ENCODE results near the gene WDR70.
"Not testable (repeated sequence)": the region's sequence is repeated elsewhere in the genome, so short reads cannot be mapped to it uniquely, and the experiment has no call there.

WDR70 gene

GRCh38 chr5:37517686-37518085 is 138.6 kb downstream of the WDR70 start:
- H3K36me3 Mint-ChIP-seq (ENCODE audit: low read depth): peaks cover 14% of the 10 kb centered on the region
- H3K9me3 Mint-ChIP-seq: peaks cover 7% of the 10 kb centered on the region
- H3K27me3 Mint-ChIP-seq (ENCODE audit: low read depth): no peaks in the 10 kb centered on the region
- no peak overlapping the region for H3K4me3 Mint-ChIP-seq
- no peaks in the 10 kb centered on the region for H3K4me1 Mint-ChIP-seq (ENCODE audit: low read depth)
- no peak overlapping the region for H3K27ac Mint-ChIP-seq

- H3K4me1 Mint-ChIP-seq (ENCODE audit: low read depth); H3K9me3 Mint-ChIP-seq; H3K27me3 Mint-ChIP-seq (ENCODE audit: low read depth); H3K4me3 Mint-ChIP-seq; H3K27ac Mint-ChIP-seq: not testable (repeated sequence)
- H3K36me3 Mint-ChIP-seq (ENCODE audit: low read depth): peaks cover 14% of the 10 kb centered on the region
Observed at GRCh38 chr5:37518356-37518755, 139.2 kb downstream of the WDR70 start.

- Mint-ChIP-seq H3K36me3 (ENCODE audit: low read depth) (peaks cover 14% of the 10 kb centered on the region), H3K9me3 (peaks cover 7% of the 10 kb centered on the region), H3K4me3 (no peak overlapping the region), H3K27me3 (ENCODE audit: low read depth) (no peaks in the 10 kb centered on the region), H3K27ac (no peak overlapping the region), H3K4me1 (ENCODE audit: low read depth) (no peaks in the 10 kb centered on the region)
Observed at GRCh38 chr5:37519304-37519703, 140.2 kb downstream of the WDR70 start.

- H3K4me3 Mint-ChIP-seq: no peak overlapping the region
- H3K27me3 Mint-ChIP-seq (ENCODE audit: low read depth): no peaks in the 10 kb centered on the region
- no peaks in the 10 kb centered on the region for H3K4me1 Mint-ChIP-seq (ENCODE audit: low read depth)
- H3K27ac Mint-ChIP-seq: no peak overlapping the region
- peaks cover 12% of the 10 kb centered on the region for H3K9me3 Mint-ChIP-seq
- peaks cover 16% of the 10 kb centered on the region for H3K36me3 Mint-ChIP-seq (ENCODE audit: low read depth)
Observed at GRCh38 chr5:37519807-37520206, 140.7 kb downstream of the WDR70 start.

- peaks cover 12% of the 10 kb centered on the region for H3K9me3 Mint-ChIP-seq
- H3K36me3 Mint-ChIP-seq (ENCODE audit: low read depth): peaks cover 16% of the 10 kb centered on the region
- no peak overlapping the region for H3K27ac Mint-ChIP-seq
- H3K27me3 Mint-ChIP-seq (ENCODE audit: low read depth): no peaks in the 10 kb centered on the region
- H3K4me1 Mint-ChIP-seq (ENCODE audit: low read depth): no peaks in the 10 kb centered on the region
- no peak overlapping the region for H3K4me3 Mint-ChIP-seq
Observed at GRCh38 chr5:37520811-37521210, 141.7 kb downstream of the WDR70 start.

GRCh38 chr5:37532976-37533740 is 154.0 kb downstream of the WDR70 start:
- H3K27ac Mint-ChIP-seq: no peak overlapping the region
- no peaks in the 10 kb centered on the region for H3K4me1 Mint-ChIP-seq (ENCODE audit: low read depth)
- no peak overlapping the region for H3K4me3 Mint-ChIP-seq
- peaks cover 3% of the 10 kb centered on the region for H3K36me3 Mint-ChIP-seq (ENCODE audit: low read depth)
- H3K9me3 Mint-ChIP-seq: peaks cover 5% of the 10 kb centered on the region
- H3K27me3 Mint-ChIP-seq (ENCODE audit: low read depth): no peaks in the 10 kb centered on the region

- Mint-ChIP-seq H3K4me1 (ENCODE audit: low read depth) (no peaks in the 10 kb centered on the region), H3K36me3 (ENCODE audit: low read depth) (peaks cover 3% of the 10 kb centered on the region), H3K27me3 (ENCODE audit: low read depth) (no peaks in the 10 kb centered on the region), H3K27ac (no peak overlapping the region), H3K9me3 (peaks cover 5% of the 10 kb centered on the region), H3K4me3 (no peak overlapping the region)
Observed at GRCh38 chr5:37533851-37534250, 154.7 kb downstream of the WDR70 start.

GRCh38 chr5:37539459-37539858 is 160.3 kb downstream of the WDR70 start:
- Mint-ChIP-seq H3K27me3 (ENCODE audit: low read depth) (no peaks in the 10 kb centered on the region), H3K36me3 (ENCODE audit: low read depth) (no peaks in the 10 kb centered on the region), H3K4me1 (ENCODE audit: low read depth) (no peaks in the 10 kb centered on the region), H3K9me3 (no peaks in the 10 kb centered on the region), H3K27ac (no peak overlapping the region), H3K4me3 (no peak overlapping the region)

GRCh38 chr5:37543216-37543615 is 164.1 kb downstream of the WDR70 start:
- Mint-ChIP-seq H3K27ac (no peak overlapping the region), H3K36me3 (ENCODE audit: low read depth) (no peaks in the 10 kb centered on the region), H3K9me3 (no peaks in the 10 kb centered on the region), H3K4me1 (ENCODE audit: low read depth) (no peaks in the 10 kb centered on the region), H3K27me3 (ENCODE audit: low read depth) (no peaks in the 10 kb centered on the region), H3K4me3 (no peak overlapping the region)

GRCh38 chr5:37549411-37549810 is 170.3 kb downstream of the WDR70 start:
- Mint-ChIP-seq H3K36me3 (ENCODE audit: low read depth) (no peaks in the 10 kb centered on the region), H3K27me3 (ENCODE audit: low read depth) (no peaks in the 10 kb centered on the region), H3K9me3 (no peaks in the 10 kb centered on the region), H3K4me3 (no peak overlapping the region), H3K4me1 (ENCODE audit: low read depth) (peaks cover 3% of the 10 kb centered on the region), H3K27ac (no peak overlapping the region)

GRCh38 chr5:37552161-37552560 is 173.0 kb downstream of the WDR70 start:
- Mint-ChIP-seq H3K4me1 (ENCODE audit: low read depth) (peaks cover 3% of the 10 kb centered on the region), H3K9me3 (no peaks in the 10 kb centered on the region), H3K36me3 (ENCODE audit: low read depth) (no peaks in the 10 kb centered on the region), H3K27ac (no peak overlapping the region), H3K4me3 (no peak overlapping the region), H3K27me3 (ENCODE audit: low read depth) (no peaks in the 10 kb centered on the region)

- H3K9me3 Mint-ChIP-seq: no peaks in the 10 kb centered on the region
- H3K4me1 Mint-ChIP-seq (ENCODE audit: low read depth): peaks cover 3% of the 10 kb centered on the region
- H3K36me3 Mint-ChIP-seq (ENCODE audit: low read depth): no peaks in the 10 kb centered on the region
- H3K4me3 Mint-ChIP-seq: no peak overlapping the region
- H3K27ac Mint-ChIP-seq: no peak overlapping the region
- H3K27me3 Mint-ChIP-seq (ENCODE audit: low read depth): no peaks in the 10 kb centered on the region
Observed at GRCh38 chr5:37552770-37553719, 173.9 kb downstream of the WDR70 start.

GRCh38 chr5:37553720-37554404 is 174.7 kb downstream of the WDR70 start:
- Mint-ChIP-seq H3K9me3 (no peaks in the 10 kb centered on the region), H3K27me3 (ENCODE audit: low read depth) (no peaks in the 10 kb centered on the region), H3K4me3 (no peak overlapping the region), H3K36me3 (ENCODE audit: low read depth) (no peaks in the 10 kb centered on the region), H3K4me1 (ENCODE audit: low read depth) (peaks cover 3% of the 10 kb centered on the region), H3K27ac (no peak overlapping the region)

GRCh38 chr5:37554405-37554739 is 175.3 kb downstream of the WDR70 start:
- Mint-ChIP-seq H3K4me1 (ENCODE audit: low read depth) (peaks cover 3% of the 10 kb centered on the region), H3K27me3 (ENCODE audit: low read depth) (no peaks in the 10 kb centered on the region), H3K4me3 (no peak overlapping the region), H3K36me3 (ENCODE audit: low read depth) (no peaks in the 10 kb centered on the region), H3K27ac (no peak overlapping the region), H3K9me3 (no peaks in the 10 kb centered on the region)
